H9 (cell line): Measurements from ENCODE around the gene EMC8. TPM values are rescaled to one million over a fixed set of nuclear protein-coding genes. Genes with fewer than 3 reads are reported as not detected.

Experiments
- DNase-seq: peaks from one replicate; pipeline ENCODE4 v3.0.0-alpha.2; 2017
- H2AFZ ChIP-seq: one replicate; pipeline ENCODE4 v1.6.1; 2013; ENCODE audit warnings: mild to moderate bottlenecking, low read length, control low read depth, moderate library complexity
- H2AK5ac ChIP-seq: 2 replicates; pipeline ENCODE4 v1.6.1; 2013; ENCODE audit warnings: low read length, control low read depth, mixed read lengths; ENCODE audit not compliant: insufficient read length
- H2BK120ac ChIP-seq: one replicate; pipeline ENCODE4 v1.6.1; 2013; ENCODE audit warnings: low read depth, mild to moderate bottlenecking, low read length, control low read depth, inconsistent platforms; ENCODE audit not compliant: poor library complexity, severe bottlenecking
- H2BK12ac ChIP-seq: 2 replicates; pipeline ENCODE4 v1.6.1; 2013; ENCODE audit warnings: low read length, control low read depth, mixed read lengths, low read depth; ENCODE audit not compliant: insufficient read length
- H2BK15ac ChIP-seq: 2 replicates; pipeline ENCODE4 v1.6.1; 2013; ENCODE audit warnings: low read depth, low read length, control low read depth
- H2BK20ac ChIP-seq: one replicate; pipeline ENCODE4 v1.6.1; 2013; ENCODE audit warnings: low read depth, mild to moderate bottlenecking, low read length, control low read depth, inconsistent platforms; ENCODE audit not compliant: poor library complexity, severe bottlenecking
- H2BK5ac ChIP-seq: 2 replicates; pipeline ENCODE4 v1.6.1; 2013; ENCODE audit warnings: low read length, control low read depth, mixed read lengths; ENCODE audit not compliant: insufficient read length
- H3K14ac ChIP-seq: 2 replicates; pipeline ENCODE4 v1.6.1; 2013; ENCODE audit warnings: low read length, control low read depth; ENCODE audit not compliant: insufficient read depth
- H3K18ac ChIP-seq: 2 replicates; pipeline ENCODE4 v1.6.1; 2013; ENCODE audit warnings: low read depth, mild to moderate bottlenecking, mixed read lengths, low read length, control low read depth; ENCODE audit not compliant: insufficient read length
- H3K23ac ChIP-seq: 2 replicates; pipeline ENCODE4 v1.6.1; 2013; ENCODE audit warnings: low read length, control low read depth, mixed read lengths, low read depth; ENCODE audit not compliant: insufficient read length
- H3K23me2 ChIP-seq: 2 replicates; pipeline ENCODE4 v1.6.1; 2013; ENCODE audit warnings: low read depth, mild to moderate bottlenecking, mixed read lengths, low read length, control low read depth; ENCODE audit not compliant: insufficient read length, poor library complexity, severe bottlenecking
- H3K27ac ChIP-seq: 2 replicates; pipeline ENCODE4 v1.5.1; 2013; ENCODE audit warnings: low read length, control low read depth, mixed read lengths, low read depth; ENCODE audit not compliant: insufficient read length
- H3K27me3 ChIP-seq: 2 replicates; pipeline ENCODE4 v1.6.1; 2013; ENCODE audit warnings: low read length, control low read depth, inconsistent platforms; ENCODE audit not compliant: insufficient read depth
- H3K4ac ChIP-seq: 2 replicates; pipeline ENCODE4 v1.6.1; 2013; ENCODE audit warnings: low read depth, mild to moderate bottlenecking, control low read depth, inconsistent platforms, low read length, moderate library complexity
- H3K4me1 ChIP-seq: 2 replicates; pipeline ENCODE4 v1.6.1; 2013; ENCODE audit warnings: low read length, control low read depth, inconsistent platforms; ENCODE audit not compliant: insufficient read depth
- H3K4me2 ChIP-seq: 2 replicates; pipeline ENCODE4 v1.6.1; 2013; ENCODE audit warnings: low read length, control low read depth, mixed read lengths; ENCODE audit not compliant: insufficient read length, insufficient read depth
- H3K56ac ChIP-seq: 2 replicates; pipeline ENCODE4 v1.6.1; 2013; ENCODE audit warnings: low read depth, mild to moderate bottlenecking, mixed read lengths, low read length, control low read depth; ENCODE audit not compliant: insufficient read length
- H3K79me1 ChIP-seq: 2 replicates; pipeline ENCODE4 v1.6.1; 2013; ENCODE audit warnings: low read depth, mild to moderate bottlenecking, moderate library complexity, low read length, control low read depth, inconsistent platforms; ENCODE audit not compliant: insufficient read depth, poor library complexity, severe bottlenecking
- H3K79me2 ChIP-seq: 2 replicates; pipeline ENCODE4 v1.6.1; 2013; ENCODE audit warnings: low read length, control low read depth, inconsistent platforms; ENCODE audit not compliant: insufficient read depth
- H3K9ac ChIP-seq: 2 replicates; pipeline ENCODE4 v1.6.1; 2013; ENCODE audit warnings: low read length, control low read depth, mixed read lengths; ENCODE audit not compliant: insufficient read length; ENCODE audit errors: extremely low read depth
- H3K9me3 ChIP-seq: one replicate; pipeline ENCODE4 v1.6.1; 2013; ENCODE audit warnings: low read depth, low read length, inconsistent platforms; ENCODE audit not compliant: control insufficient read depth
- H3T11ph ChIP-seq: one replicate; pipeline ENCODE4 v1.6.1; 2013; ENCODE audit warnings: mild to moderate bottlenecking, low read length, control low read depth, inconsistent platforms
- H4K20me1 ChIP-seq: one replicate; pipeline ENCODE4 v1.6.1; 2013; ENCODE audit not compliant: control insufficient read depth, insufficient read length, insufficient read depth
- H4K5ac ChIP-seq: 2 replicates; pipeline ENCODE4 v1.6.1; 2013; ENCODE audit warnings: low read depth, mild to moderate bottlenecking, mixed read lengths, low read length, control low read depth; ENCODE audit not compliant: insufficient read length
- H4K8ac ChIP-seq: replicated peaks from 2 replicates; pipeline ENCODE4 v1.6.1; 2013; ENCODE audit warnings: low read length, control low read depth, mixed read lengths, low read depth; ENCODE audit not compliant: insufficient read length
- H4K91ac ChIP-seq: 2 replicates; pipeline ENCODE4 v1.6.1; 2013; ENCODE audit warnings: low read depth, mild to moderate bottlenecking, moderate library complexity, mixed read lengths, low read length, control low read depth; ENCODE audit not compliant: insufficient read length
- H3K27ac Mint-ChIP-seq, 3 experiments: 2 replicates in 2 of 3; 3 replicates in 1 of 3; pipeline ENCODE4 v1.8.0; 2020 to 2021; ENCODE audit warnings: mixed read lengths in 3 of 3, mild to moderate bottlenecking in 1 of 3, moderate library complexity in 1 of 3
- H3K27me3 Mint-ChIP-seq: 2 replicates; pipeline ENCODE4 v1.8.0; 2021; ENCODE audit warnings: low read depth, mild to moderate bottlenecking, moderate library complexity, mixed read lengths
- H3K36me3 Mint-ChIP-seq, 3 experiments: 2 replicates in 2 of 3; 3 replicates in 1 of 3; pipeline ENCODE4 v1.8.0; 2020 to 2021; ENCODE audit warnings: low read depth in 3 of 3, mixed read lengths in 3 of 3; ENCODE audit not compliant: insufficient read depth in 1 of 3
- H3K4me1 Mint-ChIP-seq, 2 experiments: 2 replicates each; pipeline ENCODE4 v1.8.0; 2020; ENCODE audit warnings: mixed read lengths in 2 of 2
- H3K4me3 Mint-ChIP-seq, 2 experiments: 2 replicates in 1 of 2; 3 replicates in 1 of 2; pipeline ENCODE4 v1.8.0; 2020 to 2021; ENCODE audit warnings: mild to moderate bottlenecking in 2 of 2, mixed read lengths in 2 of 2, moderate library complexity in 1 of 2
- H3K9me3 Mint-ChIP-seq, 2 experiments: 2 replicates in 1 of 2; 3 replicates in 1 of 2; pipeline ENCODE4 v1.8.0; 2020; ENCODE audit warnings: mild to moderate bottlenecking in 2 of 2, mixed read lengths in 2 of 2, moderate library complexity in 1 of 2
- WGBS: extraction: QIAGEN DNeasy Blood & Tissue Kit; methylation state at CpG from one replicate; pipeline ENCODE4 v1.1.7; 2013; ENCODE audit warnings: missing lambda C conversion rate, low lambda C conversion rate, mixed read lengths; ENCODE audit not compliant: insufficient read length; ENCODE audit errors: extremely low coverage; 5-methylcytosine and 5-hydroxymethylcytosine counted together
- total RNA-seq: library from RNA; stranded (reverse); gene quantifications from 2 replicates; pipeline ENCODE4 v1.2.1, GENCODE V29; 2021
- TF ChIP-seq, protein P1 (sequence below): fragments of 200-600 bp; sonication (generic); conservative IDR thresholded peaks from 3 replicates; pipeline ENCODE4 v1.8.0; 2021; ENCODE audit warnings: antibody characterized with exemption, mild to moderate bottlenecking

The EMC8 gene
- total RNA-seq, 1 experiment from 2014 or later: 52.3 TPM

GRCh38 chr16:85798901-85799496 is 345 bp downstream of the EMC8 start:
- Histone ChIP-seq H2AK5ac (no peak overlapping the region), H3K18ac (peak overlapping the region; percentile 53), H3K79me2 (peaks cover 29% of the 10 kb centered on the region), H3K27ac (no peak overlapping the region), H2BK15ac (no peak overlapping the region), H3K79me1 (peaks cover 17% of the 10 kb centered on the region), H3K14ac (peak overlapping the region; percentile 76), H3K9me3 (no peaks in the 10 kb centered on the region), H3K4me2 (peak overlapping the region; percentile 100), H4K20me1 (peaks cover 3% of the 10 kb centered on the region), H3K4ac (no peak overlapping the region), H2AFZ (no peak overlapping the region), H3K4me1 (no peaks in the 10 kb centered on the region; the same call in 1 of the 2 replicates), H4K8ac (no peak overlapping the region), H3T11ph (no peak overlapping the region), H3K9ac (peak overlapping the region; percentile 97), H4K5ac (no peak overlapping the region), H2BK120ac (no peak overlapping the region), H3K56ac (no peak overlapping the region), H3K23ac (no peak overlapping the region), H3K27me3 (no peaks in the 10 kb centered on the region), H4K91ac (no peak overlapping the region), H2BK5ac (no peak overlapping the region), H2BK20ac (no peak overlapping the region), H3K23me2 (peaks cover 13% of the 10 kb centered on the region), H2BK12ac (no peak overlapping the region)
- peak overlapping the region in 2 of 3 experiments; percentile 85 to 93; a peak in 3 of 7 replicates for H3K27ac Mint-ChIP-seq
- H3K9me3 Mint-ChIP-seq: no peaks in the 10 kb centered on the region
- H3K27me3 Mint-ChIP-seq: no peaks in the 10 kb centered on the region
- peaks cover 18 to 20% of the 10 kb centered on the region in 2 experiments for H3K4me1 Mint-ChIP-seq
- H3K36me3 Mint-ChIP-seq: peaks cover 47 to 69% (median 68%) of the 10 kb centered on the region in 3 experiments
- TF ChIP-seq, protein P1, sequence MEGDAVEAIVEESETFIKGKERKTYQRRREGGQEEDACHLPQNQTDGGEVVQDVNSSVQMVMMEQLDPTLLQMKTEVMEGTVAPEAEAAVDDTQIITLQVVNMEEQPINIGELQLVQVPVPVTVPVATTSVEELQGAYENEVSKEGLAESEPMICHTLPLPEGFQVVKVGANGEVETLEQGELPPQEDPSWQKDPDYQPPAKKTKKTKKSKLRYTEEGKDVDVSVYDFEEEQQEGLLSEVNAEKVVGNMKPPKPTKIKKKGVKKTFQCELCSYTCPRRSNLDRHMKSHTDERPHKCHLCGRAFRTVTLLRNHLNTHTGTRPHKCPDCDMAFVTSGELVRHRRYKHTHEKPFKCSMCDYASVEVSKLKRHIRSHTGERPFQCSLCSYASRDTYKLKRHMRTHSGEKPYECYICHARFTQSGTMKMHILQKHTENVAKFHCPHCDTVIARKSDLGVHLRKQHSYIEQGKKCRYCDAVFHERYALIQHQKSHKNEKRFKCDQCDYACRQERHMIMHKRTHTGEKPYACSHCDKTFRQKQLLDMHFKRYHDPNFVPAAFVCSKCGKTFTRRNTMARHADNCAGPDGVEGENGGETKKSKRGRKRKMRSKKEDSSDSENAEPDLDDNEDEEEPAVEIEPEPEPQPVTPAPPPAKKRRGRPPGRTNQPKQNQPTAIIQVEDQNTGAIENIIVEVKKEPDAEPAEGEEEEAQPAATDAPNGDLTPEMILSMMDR: peak; percentile 17; the same call in 1 of the 3 replicates
- H3K4me3 Mint-ChIP-seq: peak overlapping the region; percentile 91 to 95
- peak; percentile 44 for DNase-seq
- no CpG with 5 or more reads among the region's 51 CpGs for WGBS
